GM21447 (cell line): ENCODE measurements around the gene AMDHD2.

Experiments used
- ATAC-seq: cut with Tn5 transposase; IDR thresholded peaks from one replicate; pipeline ENCODE4 v1.9.1; 2021; ENCODE audit not compliant: unreplicated experiment

The AMDHD2 gene

GRCh38 chr16:2482708-2483534, 37.2 kb upstream of the AMDHD2 start:
- no peak for ATAC-seq

DNA sequence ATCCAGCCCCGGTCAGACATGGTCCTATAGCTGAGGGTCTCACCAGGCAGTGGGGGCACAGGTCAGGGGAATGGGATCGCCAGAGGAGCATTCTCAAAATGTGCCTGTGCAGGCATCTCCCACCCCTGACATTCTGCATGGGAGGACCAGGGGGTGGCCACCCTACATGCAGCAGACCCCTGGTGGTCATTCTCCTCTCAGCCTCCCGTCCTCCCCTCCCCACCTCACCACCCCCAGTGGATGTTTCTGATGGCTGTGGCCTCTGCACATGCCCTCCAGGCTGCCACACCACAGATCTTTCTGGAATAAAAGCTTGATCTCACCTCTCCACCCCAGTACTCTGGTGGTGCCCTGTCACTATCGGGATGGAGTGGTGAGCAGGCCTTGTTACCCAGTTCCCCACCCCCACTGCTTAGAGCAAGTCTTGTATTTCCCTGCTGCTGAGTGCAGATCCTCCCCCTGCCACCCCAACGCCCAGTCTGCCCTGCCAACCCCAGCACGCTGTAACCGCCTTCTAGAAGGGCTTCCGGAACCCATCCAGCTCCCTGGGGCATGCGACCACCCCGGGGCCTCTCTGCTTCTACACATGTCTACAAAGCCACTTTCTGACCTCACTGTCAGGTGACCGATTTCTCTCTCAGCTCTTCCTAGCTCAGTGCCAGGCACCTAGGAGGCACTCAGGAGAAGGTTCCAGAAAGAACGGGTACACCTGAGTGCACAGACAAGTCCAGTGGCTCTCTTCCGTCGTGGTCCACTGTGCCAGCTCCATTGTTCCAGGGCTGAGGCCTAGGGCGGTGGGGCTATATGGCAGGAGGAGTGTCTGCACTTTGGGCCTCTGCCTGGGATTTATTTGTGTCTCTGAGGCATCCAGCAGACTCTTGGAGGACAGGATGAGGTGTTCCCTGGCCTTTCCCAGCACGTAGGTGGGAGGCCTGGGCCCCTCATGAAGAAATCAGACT, 36.0 kb upstream of the AMDHD2 start:
- no peak for ATAC-seq

- no peak for ATAC-seq
Observed at GRCh38 chr16:2484898-2485508, 35.2 kb upstream of the AMDHD2 start.

DNA sequence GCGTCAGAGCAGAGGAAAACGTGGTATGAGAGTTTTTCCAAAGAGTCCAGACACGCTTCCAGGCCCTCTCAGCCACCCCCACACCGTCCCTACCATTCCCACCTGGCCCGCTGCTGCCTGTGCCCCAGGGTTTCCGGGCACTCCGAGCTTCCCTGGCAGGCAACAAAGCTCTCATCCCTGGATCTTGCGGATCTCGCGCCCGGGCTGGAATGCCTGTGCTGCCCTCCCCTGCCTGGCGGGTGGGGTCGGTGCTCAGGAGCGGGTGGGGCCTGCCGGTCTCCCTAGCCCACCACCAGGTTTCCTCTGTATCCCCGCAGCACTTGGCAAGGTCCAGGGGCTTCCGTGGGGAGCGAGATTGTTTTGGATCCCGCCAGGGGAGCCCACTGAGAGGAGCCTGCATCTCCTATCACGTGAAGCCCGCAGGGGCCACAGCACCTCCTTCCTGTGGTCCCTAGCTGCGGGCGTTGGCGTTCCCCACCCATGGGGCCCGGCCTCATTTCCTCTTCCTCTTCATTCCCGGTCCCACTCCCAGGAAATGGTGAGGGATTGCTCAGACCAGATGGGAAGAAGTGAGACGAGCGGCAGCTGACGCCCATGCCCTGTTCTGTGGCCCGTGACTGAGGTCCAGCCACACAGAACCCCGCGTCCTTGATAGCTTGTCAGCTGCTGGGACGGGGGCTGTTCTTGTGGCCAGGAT, 34.2 kb upstream of the AMDHD2 start:
- no peak for ATAC-seq

DNA sequence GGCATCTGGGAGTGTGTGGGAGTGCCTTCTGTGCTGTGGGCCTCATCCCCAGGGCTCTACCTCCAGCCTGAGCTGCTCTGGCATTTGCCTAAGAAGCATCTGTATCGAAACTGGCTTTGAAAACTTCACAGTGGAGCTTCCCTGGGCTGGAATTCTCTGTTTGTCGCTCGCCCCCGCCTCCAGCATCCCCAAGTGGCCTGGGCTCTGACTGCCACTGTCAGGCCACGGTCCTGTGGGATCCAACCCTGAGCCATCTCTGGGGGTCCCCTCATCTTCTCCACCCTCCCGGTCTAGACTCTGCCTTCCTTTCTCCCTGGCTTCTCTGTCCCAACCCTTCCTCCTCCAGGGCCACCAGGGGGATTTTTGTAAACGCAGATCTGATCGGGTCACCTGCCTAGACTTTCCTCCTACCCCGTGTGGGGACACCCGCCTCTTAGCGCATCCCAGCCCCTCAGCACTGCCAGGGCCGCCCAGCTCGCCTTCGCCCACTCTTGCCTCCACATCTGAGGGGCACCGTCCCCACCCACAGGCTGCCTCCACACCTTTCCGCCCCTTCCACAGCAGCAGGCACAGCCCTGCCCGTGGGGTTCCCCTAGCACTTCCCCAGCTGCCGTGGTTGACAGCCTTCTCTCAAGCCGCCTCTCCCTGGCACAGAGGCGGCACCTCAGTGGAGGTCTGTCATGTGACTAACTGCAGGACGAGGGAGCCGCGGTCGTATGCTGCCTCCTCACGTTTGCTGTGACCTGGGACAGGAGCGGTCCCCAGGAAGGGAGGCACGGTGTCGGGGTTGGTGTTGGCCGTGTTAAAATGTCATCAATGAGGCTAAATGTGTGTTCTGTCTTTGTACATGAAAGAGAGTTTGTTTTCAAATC, 33.3 kb upstream of the AMDHD2 start:
- ATAC-seq = peak; percentile 82

- ATAC-seq = no peak
Observed at GRCh38 chr16:2487517-2487842, 32.7 kb upstream of the AMDHD2 start.

- no peak for ATAC-seq
Observed at GRCh38 chr16:2487903-2488531, 32.2 kb upstream of the AMDHD2 start.

- ATAC-seq = no peak
Observed at GRCh38 chr16:2489581-2489980, 30.6 kb upstream of the AMDHD2 start.

DNA sequence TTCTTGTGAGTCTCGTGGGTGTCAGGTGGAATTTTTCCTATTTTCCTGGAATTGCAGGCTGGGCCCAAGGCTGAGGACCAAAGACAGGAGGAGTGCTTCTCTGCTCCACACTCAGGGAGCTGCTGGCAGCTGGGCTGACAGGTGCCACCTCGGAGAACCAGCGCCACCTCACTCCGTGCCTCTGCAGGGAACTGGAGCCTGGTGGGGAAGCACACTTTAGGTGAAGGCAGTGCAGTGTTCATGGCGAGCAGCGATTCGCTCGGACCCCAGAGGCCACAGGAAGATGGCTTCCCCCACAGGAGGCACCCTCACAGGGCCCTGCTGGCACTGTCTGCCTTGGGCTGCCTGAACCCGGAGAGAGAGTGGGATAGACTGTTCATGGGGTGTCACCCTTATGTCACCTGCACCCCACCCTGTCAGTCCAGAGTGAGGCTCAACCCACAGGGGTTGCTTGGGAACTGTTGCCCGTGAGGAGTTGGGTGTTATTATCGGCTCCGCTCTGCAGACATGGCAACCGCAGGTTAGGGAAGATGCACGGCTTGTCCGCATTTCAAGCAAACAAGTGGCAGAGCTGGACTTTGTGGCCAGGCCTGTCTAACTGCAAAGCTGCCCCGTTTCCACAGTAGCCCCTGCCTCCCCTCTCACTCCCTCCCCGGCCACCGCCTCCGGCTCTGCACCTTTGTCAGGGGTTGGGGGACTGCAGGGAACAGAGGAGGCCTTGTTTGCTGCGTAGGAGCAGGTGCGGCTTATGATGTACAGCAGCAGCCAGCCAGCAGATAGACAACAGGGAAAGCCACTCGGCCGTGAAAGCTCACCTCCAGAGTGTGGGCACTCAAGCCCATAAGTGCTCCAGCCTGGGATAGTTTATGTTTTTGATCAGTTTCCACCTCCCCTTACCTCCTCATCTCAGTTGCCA, 29.7 kb upstream of the AMDHD2 start:
- ATAC-seq = no peak

GRCh38 chr16:2492292-2492691, 27.9 kb upstream of the AMDHD2 start:
- no peak for ATAC-seq

DNA sequence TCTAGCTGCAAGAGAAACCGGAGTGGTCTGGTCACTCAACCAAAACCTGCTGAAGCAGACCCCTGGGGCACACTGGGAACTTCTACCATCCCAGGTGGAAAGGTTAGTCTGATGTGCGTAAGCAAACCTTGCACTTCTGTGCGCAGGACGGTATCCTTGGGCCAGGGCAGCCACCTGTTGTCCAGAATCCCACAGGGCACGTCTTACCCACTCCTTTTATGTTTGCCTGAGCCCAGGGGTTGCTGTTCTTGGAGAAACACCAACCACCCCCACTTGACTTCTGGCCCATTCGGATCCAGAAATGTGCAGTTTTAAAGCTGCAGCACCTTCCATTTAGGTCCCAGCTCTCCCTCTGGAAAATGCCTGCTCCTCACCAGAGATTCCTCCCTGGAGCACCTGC, 26.6 kb upstream of the AMDHD2 start:
- no peak for ATAC-seq

GRCh38 chr16:2494616-2495015, 25.6 kb upstream of the AMDHD2 start:
- no peak for ATAC-seq

- no peak for ATAC-seq
Observed at GRCh38 chr16:2495041-2495440, 25.1 kb upstream of the AMDHD2 start.

DNA sequence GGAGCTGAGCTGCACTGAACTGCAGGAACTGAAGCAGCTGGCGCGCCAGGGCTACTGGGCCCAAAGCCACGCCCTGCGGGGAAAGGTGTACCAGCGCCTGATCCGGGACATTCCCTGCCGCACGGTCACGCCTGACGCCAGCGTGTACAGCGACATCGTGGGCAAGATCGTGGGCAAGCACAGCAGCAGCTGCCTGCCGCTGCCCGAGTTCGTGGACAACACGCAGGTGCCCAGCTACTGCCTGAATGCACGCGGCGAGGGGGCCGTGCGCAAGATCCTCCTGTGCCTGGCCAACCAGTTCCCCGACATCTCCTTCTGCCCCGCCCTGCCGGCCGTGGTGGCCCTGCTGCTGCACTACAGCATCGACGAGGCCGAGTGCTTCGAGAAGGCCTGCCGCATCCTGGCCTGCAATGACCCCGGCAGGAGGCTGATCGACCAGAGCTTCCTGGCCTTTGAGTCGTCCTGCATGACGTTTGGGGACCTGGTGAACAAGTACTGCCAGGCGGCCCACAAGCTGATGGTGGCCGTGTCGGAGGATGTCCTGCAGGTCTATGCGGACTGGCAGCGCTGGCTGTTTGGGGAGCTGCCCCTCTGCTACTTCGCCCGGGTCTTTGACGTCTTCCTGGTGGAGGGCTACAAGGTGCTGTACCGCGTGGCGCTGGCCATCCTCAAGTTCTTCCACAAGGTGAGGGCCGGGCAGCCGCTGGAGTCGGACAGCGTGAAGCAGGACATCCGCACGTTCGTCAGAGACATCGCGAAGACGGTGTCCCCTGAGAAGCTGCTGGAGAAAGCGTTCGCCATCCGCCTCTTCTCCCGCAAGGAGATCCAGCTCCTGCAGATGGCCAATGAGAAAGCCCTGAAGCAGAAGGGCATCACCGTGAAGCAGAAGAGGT, 23.7 kb upstream of the AMDHD2 start:
- no peak for ATAC-seq

- ATAC-seq = no peak
Observed at GRCh38 chr16:2497116-2497630, 23.0 kb upstream of the AMDHD2 start.

- ATAC-seq = no peak
Observed at GRCh38 chr16:2497695-2498484, 22.3 kb upstream of the AMDHD2 start.
